RWPE1 (cell line): ENCODE data around the gene NXPH1.

Source experiments
- CTCF ChIA-PET: fragments of 350-600 bp; sonication (Branson Sonifier 250); formaldehyde crosslinking; extraction: SDS; loops from one replicate; lab custom pipeline; 2021; lab: Yijun Ruan, JAX
- POLR2A ChIA-PET: fragments of 400-600 bp; formaldehyde crosslinking; extraction: SDS; loops from one replicate; lab custom pipeline; 2020; ENCODE audit warnings: antibody characterized with exemption; ENCODE audit not compliant: low non-redundant PET; lab: Yijun Ruan, JAX
- DNase-seq: peaks from one replicate; pipeline ENCODE4 v3.0.0; 2012; ENCODE audit warnings: low spot score
- H3K27ac ChIP-seq: fragments of 450-650 bp; 2 replicates; pipeline ENCODE4 v1.5.1; 2017
- CTCF ChIP-seq: fragments of 450-650 bp; conservative IDR thresholded peaks from 2 replicates; pipeline ENCODE4 v1.5.1; 2017; ENCODE audit warnings: low read depth, mild to moderate bottlenecking

The NXPH1 gene

GRCh38 chr7:8751557-8752231 is 318.3 kb downstream of the NXPH1 start:
- no peak for DNase-seq

GRCh38 chr7:8753355-8753754 is 319.9 kb downstream of the NXPH1 start:
- no peak for DNase-seq
- no peak for TF ChIP-seq CTCF
- CTCF ChIA-PET = no interaction called here
- POLR2A ChIA-PET = no interaction called here
- H3K27ac ChIP-seq = no peak overlapping the region

More at GRCh38 chr7:8751557-8752231, 318.3 kb downstream of the NXPH1 start:
- POLR2A ChIA-PET = no interaction called here
- no peak for TF ChIP-seq CTCF
- CTCF ChIA-PET = interaction anchor here (0.8 kb wide), 1 partner anchor 914 kb away, joined by 4 read pairs; no protein-coding TSS in a partner anchor
- H3K27ac ChIP-seq = no peak overlapping the region

- POLR2A ChIA-PET = no interaction called here
- DNase-seq = no peak
- CTCF ChIA-PET = interaction anchor here (0.6 kb wide), 1 partner anchor 378 kb away, joined by 3 read pairs; no protein-coding TSS in a partner anchor
- no peak overlapping the region for H3K27ac ChIP-seq
- no peak for TF ChIP-seq CTCF
These were observed 328.3 kb downstream of the NXPH1 start for GRCh38 chr7:8761731-8762130.

GRCh38 chr7:8762803-8763202 is 329.4 kb downstream of the NXPH1 start:
- POLR2A ChIA-PET = no interaction called here
- H3K27ac ChIP-seq = no peak overlapping the region
- TF ChIP-seq CTCF = no peak
- no peak for DNase-seq
- CTCF ChIA-PET = no interaction called here

- POLR2A ChIA-PET = no interaction called here
- no peak for DNase-seq
- CTCF ChIA-PET = no interaction called here
- H3K27ac ChIP-seq = no peak overlapping the region
- no peak for TF ChIP-seq CTCF
These were observed 332.0 kb downstream of the NXPH1 start for GRCh38 chr7:8765374-8765773.

- CTCF ChIA-PET = no interaction called here
- no peak for TF ChIP-seq CTCF
- no peak overlapping the region for H3K27ac ChIP-seq
- POLR2A ChIA-PET = no interaction called here
- DNase-seq = no peak
These were observed 340.1 kb downstream of the NXPH1 start for GRCh38 chr7:8773518-8773917.
